Activated naive CD8-positive, alpha-beta T cell treated with anti-CD3 and anti-CD28 coated beads, Interleukin-2, amount 50 U/mL, for 16 hours (primary cell): ENCODE measurements around the gene SPINK8.
"Not testable (repeated sequence)": the region's sequence is repeated elsewhere in the genome, so short reads cannot be mapped to it uniquely, and the experiment has no call there.

Experiments
- DNase-seq: peaks from one replicate; pipeline ENCODE4 v3.0.0-alpha.2; 2020; ENCODE audit warnings: low read depth, low spot score

Gene SPINK8

GRCh38 chr3:48333346-48334245 lies at the start of gene SPINK8:
TSS of gene SPINK8 (minus strand) at chr3:48333661. CDS start at chr3:48328341, 5,320 bp downstream.
- not testable (repeated sequence) for DNase-seq

- DNase-seq, result no peak
Measured at GRCh38 chr3:48372862-48373435, 39.5 kb upstream of the SPINK8 start.

- no peak for DNase-seq
Measured at GRCh38 chr3:48372377-48372770, 38.9 kb upstream of the SPINK8 start.

GRCh38 chr3:48371651-48372376 lies 38.4 kb upstream of the SPINK8 start, which contains the start of gene FBXW12:
TSS of gene FBXW12 (plus strand) at chr3:48372219. CDS start at chr3:48372768, 549 bp downstream.
- no peak for DNase-seq

- no peak for DNase-seq
Measured at GRCh38 chr3:48370333-48370713, 36.9 kb upstream of the SPINK8 start.

GRCh38 chr3:48369693-48370332 lies 36.4 kb upstream of the SPINK8 start:
- no peak for DNase-seq

GRCh38 chr3:48367201-48367600 lies 33.7 kb upstream of the SPINK8 start:
- no peak for DNase-seq

- no peak for DNase-seq
Measured at GRCh38 chr3:48364840-48365239, 31.4 kb upstream of the SPINK8 start.

- no peak for DNase-seq
Measured at GRCh38 chr3:48361928-48362327, 28.5 kb upstream of the SPINK8 start.

GRCh38 chr3:48356419-48356818 lies 23.0 kb upstream of the SPINK8 start:
- no peak for DNase-seq

- DNase-seq, result no peak
Measured at GRCh38 chr3:48353987-48354386, 20.5 kb upstream of the SPINK8 start.

- no peak for DNase-seq
Measured at GRCh38 chr3:48352546-48352945, 19.1 kb upstream of the SPINK8 start.

GRCh38 chr3:48347500-48347899 lies 14.0 kb upstream of the SPINK8 start:
- no peak for DNase-seq

GRCh38 chr3:48345946-48346572 lies 12.6 kb upstream of the SPINK8 start:
- DNase-seq, result no peak

GRCh38 chr3:48344867-48345507 lies 11.5 kb upstream of the SPINK8 start:
- DNase-seq, result no peak

GRCh38 chr3:48343432-48343831 lies 10.0 kb upstream of the SPINK8 start:
- DNase-seq, result no peak

- no peak for DNase-seq
Measured at GRCh38 chr3:48338635-48339034, 5.2 kb upstream of the SPINK8 start.

- not testable (repeated sequence) for DNase-seq
Measured at GRCh38 chr3:48337536-48337935, 4.1 kb upstream of the SPINK8 start.

GRCh38 chr3:48335286-48335685 lies 1.8 kb upstream of the SPINK8 start:
- not testable (repeated sequence) for DNase-seq

GRCh38 chr3:48334605-48335004 lies 1.1 kb upstream of the SPINK8 start:
- no peak for DNase-seq
